Measurements from ENCODE around the gene HRAS.
"Not testable (repeated sequence)": the region's sequence is repeated elsewhere in the genome, so short reads cannot be mapped to it uniquely, and the experiment has no call there.

HRAS gene

DNA sequence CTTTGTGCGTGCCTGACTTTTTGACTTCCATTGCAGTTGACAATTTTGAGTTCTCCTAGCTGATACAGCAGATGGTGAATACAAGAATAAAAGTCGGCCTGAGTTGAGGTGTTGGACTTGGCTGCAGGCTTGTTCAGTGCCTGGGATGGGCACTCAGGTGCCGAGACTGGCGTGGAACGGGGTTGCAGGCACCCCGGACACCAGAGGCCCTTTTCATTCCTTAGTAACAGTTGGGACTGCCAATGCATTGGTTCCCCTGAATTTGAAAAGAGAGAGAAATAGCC is 42.2 kb upstream of the HRAS start:
- TF ChIP-seq, protein P1, sequence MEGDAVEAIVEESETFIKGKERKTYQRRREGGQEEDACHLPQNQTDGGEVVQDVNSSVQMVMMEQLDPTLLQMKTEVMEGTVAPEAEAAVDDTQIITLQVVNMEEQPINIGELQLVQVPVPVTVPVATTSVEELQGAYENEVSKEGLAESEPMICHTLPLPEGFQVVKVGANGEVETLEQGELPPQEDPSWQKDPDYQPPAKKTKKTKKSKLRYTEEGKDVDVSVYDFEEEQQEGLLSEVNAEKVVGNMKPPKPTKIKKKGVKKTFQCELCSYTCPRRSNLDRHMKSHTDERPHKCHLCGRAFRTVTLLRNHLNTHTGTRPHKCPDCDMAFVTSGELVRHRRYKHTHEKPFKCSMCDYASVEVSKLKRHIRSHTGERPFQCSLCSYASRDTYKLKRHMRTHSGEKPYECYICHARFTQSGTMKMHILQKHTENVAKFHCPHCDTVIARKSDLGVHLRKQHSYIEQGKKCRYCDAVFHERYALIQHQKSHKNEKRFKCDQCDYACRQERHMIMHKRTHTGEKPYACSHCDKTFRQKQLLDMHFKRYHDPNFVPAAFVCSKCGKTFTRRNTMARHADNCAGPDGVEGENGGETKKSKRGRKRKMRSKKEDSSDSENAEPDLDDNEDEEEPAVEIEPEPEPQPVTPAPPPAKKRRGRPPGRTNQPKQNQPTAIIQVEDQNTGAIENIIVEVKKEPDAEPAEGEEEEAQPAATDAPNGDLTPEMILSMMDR (IDR thresholded peaks at IDR 0.05; ENCODE audit: borderline replicate concordance, insufficient read depth, low read depth, low read length) = no peak
- peak overlapping the region; percentile 95 for H3K4me3 ChIP-seq (ENCODE audit: low read depth, low read length)

GRCh38 chr11:576811-577610 is 41.6 kb upstream of the HRAS start:
- H3K4me3 ChIP-seq (ENCODE audit: low read depth, low read length) = peak overlapping the region; percentile 95
- TF ChIP-seq, protein P1 (IDR thresholded peaks at IDR 0.05; ENCODE audit: borderline replicate concordance, insufficient read depth, low read depth, low read length) = no peak

- TF ChIP-seq, protein P1 (IDR thresholded peaks at IDR 0.05; ENCODE audit: borderline replicate concordance, insufficient read depth, low read depth, low read length) = no peak
- peak within 1 kb of the TSS; percentile 95 for H3K4me3 ChIP-seq (ENCODE audit: low read depth, low read length)
Measured at GRCh38 chr11:575996-576768, 40.8 kb upstream of the HRAS start, which contains the start of gene PHRF1. TSS of gene PHRF1 (plus strand) at chr11:576470. CDS start at chr11:581513, 5,043 bp downstream.

DNA sequence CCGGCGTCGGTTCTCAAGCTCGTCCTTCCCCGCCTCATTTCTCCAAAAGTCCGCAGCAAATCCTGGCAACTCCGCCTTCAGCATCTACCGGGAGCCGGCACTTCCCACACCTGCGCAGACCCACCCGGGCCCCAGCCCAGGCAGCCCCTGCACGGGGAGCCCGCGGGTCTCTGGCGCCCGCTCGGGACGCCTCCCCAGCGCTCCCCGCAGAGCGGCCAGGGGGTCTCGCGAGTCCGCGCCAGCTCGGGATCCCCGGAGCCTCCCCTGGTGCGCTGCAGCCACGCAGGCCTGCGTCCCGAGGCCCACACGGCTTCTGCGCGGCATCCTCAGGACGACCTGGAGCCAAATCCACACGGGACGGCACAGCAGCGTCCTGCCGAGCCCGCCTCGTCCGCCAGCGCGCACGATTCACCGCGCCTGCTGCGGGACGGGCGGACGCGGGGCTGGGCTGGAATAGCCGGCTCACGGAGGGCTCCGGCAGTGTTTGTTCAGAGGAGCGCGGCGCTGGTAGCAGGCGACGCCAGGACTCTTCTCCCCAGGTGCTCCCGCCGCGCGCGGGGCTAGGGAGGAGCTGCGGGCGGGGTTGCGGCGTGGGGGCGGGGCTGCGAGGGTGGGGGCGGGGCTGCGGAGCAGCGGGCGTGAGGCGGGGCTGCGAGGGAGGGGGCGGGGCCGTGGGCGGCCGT is 40.1 kb upstream of the HRAS start:
- TF ChIP-seq, protein P1 (IDR thresholded peaks at IDR 0.05; ENCODE audit: borderline replicate concordance, insufficient read depth, low read depth, low read length) = no peak
- H3K4me3 ChIP-seq (ENCODE audit: low read depth, low read length) = peak overlapping the region; percentile 61

DNA sequence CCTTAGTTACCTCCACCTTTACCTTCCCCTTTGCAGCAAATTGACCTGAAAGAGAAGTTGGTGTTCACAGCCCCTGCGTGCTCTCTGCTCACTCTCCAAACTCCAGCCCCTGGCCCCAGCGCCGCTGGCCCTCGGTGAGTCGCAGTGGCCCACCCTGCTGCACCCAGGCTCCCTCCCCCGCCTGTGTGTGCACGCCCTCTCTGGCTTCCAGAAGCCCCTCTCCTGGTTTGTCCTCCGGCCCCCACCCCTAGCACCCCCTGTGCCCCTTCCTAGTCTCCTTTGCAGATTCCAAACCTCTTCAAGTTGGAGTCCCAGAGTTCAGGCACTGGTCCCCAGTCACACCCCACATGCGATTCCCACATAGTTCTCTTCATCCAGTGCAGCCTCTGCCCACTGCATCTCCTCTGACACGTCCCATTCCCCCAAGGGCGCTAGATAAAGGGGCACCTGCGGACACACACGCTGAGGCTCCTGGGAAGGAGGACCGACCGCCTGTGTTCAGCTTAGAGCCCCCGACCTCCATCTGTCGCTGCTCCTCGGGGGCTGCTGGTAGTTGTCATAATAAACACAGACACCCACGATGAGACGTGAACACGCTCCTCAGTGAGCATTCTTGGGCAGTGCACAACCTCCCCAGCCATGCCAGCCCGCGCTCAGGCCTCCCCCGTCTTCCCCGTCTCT is 39.4 kb upstream of the HRAS start:
- peak overlapping the region; percentile 61 for H3K4me3 ChIP-seq (ENCODE audit: low read depth, low read length)
- TF ChIP-seq, protein P1 (IDR thresholded peaks at IDR 0.05; ENCODE audit: borderline replicate concordance, insufficient read depth, low read depth, low read length) = no peak

- not testable (repeated sequence) for H3K4me3 ChIP-seq (ENCODE audit: low read depth, low read length)
Measured at GRCh38 chr11:574031-574570, 38.7 kb upstream of the HRAS start.
